SK-N-MC (cell line): ENCODE results near the gene IPO11.

Experiments used
- EZH2 ChIP-seq: fragments of 200-600 bp; sonication (generic); IDR thresholded peaks from one replicate; pipeline ENCODE4 v1.6.1; 2017; ENCODE audit warnings: antibody characterized with exemption
- FOXP2 ChIP-seq: optimal IDR thresholded peaks from 2 replicates; pipeline ENCODE3; 2011; ENCODE audit warnings: mild to moderate bottlenecking, moderate library complexity; ENCODE audit not compliant: insufficient read depth; ENCODE audit errors: extremely low read length, control extremely low read depth
- POLR2AphosphoS5 ChIP-seq: IDR thresholded peaks from 2 replicates; pipeline ENCODE4 v1.6.1; 2012; ENCODE audit warnings: mild to moderate bottlenecking, low read depth, low read length, borderline replicate concordance

- TF ChIP-seq EZH2 (no peak), POLR2AphosphoS5 (no peak), FOXP2 (no peak)
Observed at GRCh38 chr5:62661126-62661525, 248.6 kb downstream of the IPO11 start.
